ENCODE measurements around the gene KPNA2. TPM values are rescaled to one million over a fixed set of nuclear protein-coding genes. Genes with fewer than 3 reads are reported as not detected.

The KPNA2 gene
- total RNA-seq, 4 donors from 2014 or later: 7.1 to 68.9 (median 39.2) TPM

DNA sequence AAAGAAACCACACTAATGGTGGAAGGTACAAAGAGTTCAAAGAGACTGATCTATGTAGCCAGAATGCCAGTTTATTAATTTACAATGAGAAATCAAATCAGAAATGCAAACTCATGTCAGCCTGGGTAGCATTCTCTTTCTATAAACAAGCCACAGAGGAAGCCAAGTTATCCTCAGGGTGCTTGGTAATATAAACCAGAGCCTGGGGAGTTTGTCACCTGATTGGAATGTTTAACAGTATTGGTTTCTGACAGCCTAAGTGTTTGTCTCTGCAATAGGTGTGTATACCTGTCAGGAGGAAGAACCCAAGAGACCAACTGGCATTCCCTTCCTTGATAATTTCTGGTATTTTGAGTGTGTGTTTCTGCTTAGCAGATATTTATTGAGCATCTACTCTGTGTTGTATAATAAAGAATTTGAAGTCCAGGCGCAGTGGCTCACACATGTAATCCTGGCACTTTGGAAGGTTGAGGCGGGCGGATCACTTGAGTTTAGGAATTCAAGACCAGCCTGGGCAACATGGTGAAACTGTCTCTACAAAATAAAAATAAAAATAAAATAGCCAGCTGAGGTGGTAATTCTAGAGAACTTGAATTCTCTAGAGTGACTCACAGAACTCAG is 36.1 kb upstream of the KPNA2 start:
- no peaks in the 10 kb centered on the region for H3K36me3 ChIP-seq
- H3K4me3 ChIP-seq: no peak overlapping the region
- no peak overlapping the region for H3K27ac ChIP-seq
- no peak for DNase-seq
- intact Hi-C loops (cut with DNase I; ENCODE audit: low total_unique reads): no loop called here
- no peaks in the 10 kb centered on the region for H3K9me3 ChIP-seq
- TF ChIP-seq, protein P1, sequence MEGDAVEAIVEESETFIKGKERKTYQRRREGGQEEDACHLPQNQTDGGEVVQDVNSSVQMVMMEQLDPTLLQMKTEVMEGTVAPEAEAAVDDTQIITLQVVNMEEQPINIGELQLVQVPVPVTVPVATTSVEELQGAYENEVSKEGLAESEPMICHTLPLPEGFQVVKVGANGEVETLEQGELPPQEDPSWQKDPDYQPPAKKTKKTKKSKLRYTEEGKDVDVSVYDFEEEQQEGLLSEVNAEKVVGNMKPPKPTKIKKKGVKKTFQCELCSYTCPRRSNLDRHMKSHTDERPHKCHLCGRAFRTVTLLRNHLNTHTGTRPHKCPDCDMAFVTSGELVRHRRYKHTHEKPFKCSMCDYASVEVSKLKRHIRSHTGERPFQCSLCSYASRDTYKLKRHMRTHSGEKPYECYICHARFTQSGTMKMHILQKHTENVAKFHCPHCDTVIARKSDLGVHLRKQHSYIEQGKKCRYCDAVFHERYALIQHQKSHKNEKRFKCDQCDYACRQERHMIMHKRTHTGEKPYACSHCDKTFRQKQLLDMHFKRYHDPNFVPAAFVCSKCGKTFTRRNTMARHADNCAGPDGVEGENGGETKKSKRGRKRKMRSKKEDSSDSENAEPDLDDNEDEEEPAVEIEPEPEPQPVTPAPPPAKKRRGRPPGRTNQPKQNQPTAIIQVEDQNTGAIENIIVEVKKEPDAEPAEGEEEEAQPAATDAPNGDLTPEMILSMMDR (IDR thresholded peaks at IDR 0.05): no peak
- no peak for TF ChIP-seq POLR2A (IDR thresholded peaks at IDR 0.05)
- peaks cover 0 to 6% of the 10 kb centered on the region in 2 donors for H3K4me1 ChIP-seq
- no peaks in the 10 kb centered on the region for H3K27me3 ChIP-seq

DNA sequence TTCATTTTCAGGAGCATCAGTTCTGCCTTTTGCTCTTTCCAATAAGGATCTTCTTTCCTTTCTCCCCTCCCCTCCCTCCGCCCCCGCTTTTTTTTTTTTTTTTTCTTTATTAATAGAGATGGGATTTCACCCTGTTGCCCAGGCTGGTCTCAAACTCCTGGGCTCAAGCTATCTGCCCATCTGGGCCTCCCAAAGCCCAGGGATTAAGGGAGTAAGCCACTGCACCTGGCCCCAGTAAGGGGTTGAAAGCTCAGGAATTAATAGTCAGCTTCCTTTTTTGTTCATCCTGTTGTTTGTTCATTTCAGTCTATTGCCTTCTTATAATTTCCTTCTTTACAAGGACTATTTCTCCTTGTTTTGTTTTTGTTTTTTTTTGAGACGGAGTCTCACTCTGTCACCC is 31.3 kb upstream of the KPNA2 start:
- H3K27me3 ChIP-seq: no peaks in the 10 kb centered on the region
- H3K27ac ChIP-seq: no peak overlapping the region
- DNase-seq: no peak
- H3K9me3 ChIP-seq: no peaks in the 10 kb centered on the region
- no peaks in the 10 kb centered on the region for H3K4me1 ChIP-seq
- no peak for TF ChIP-seq POLR2A (IDR thresholded peaks at IDR 0.05)
- TF ChIP-seq, protein P1 (IDR thresholded peaks at IDR 0.05): no peak
- intact Hi-C loops (cut with DNase I; ENCODE audit: low total_unique reads): no loop called here
- H3K4me3 ChIP-seq: no peak overlapping the region
- no peaks in the 10 kb centered on the region for H3K36me3 ChIP-seq

DNA sequence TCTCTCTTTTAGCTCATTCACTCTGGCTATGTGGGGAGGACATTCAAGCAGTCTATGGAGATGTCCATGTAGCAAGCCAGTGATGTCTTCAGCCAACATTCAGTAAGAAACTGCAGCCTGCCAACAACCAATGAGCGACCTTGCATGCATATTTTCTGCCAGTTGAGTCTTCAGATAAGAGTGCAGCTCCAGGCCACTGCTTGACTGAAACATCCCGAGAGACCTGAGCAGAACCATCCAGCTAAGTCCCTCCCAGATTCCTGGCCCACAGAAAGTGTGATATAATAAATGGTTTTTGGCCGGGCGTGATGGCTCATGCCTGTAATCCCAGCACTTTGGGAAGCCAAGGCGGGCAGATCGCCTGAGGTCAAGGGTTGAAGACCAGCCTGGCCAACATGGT is 28.7 kb upstream of the KPNA2 start:
- H3K36me3 ChIP-seq: no peaks in the 10 kb centered on the region
- no peaks in the 10 kb centered on the region for H3K9me3 ChIP-seq
- H3K27me3 ChIP-seq: no peaks in the 10 kb centered on the region
- intact Hi-C loops (cut with DNase I; ENCODE audit: low total_unique reads): no loop called here
- H3K4me1 ChIP-seq: no peaks in the 10 kb centered on the region
- no peak overlapping the region for H3K4me3 ChIP-seq
- no peak for DNase-seq
- TF ChIP-seq POLR2A (IDR thresholded peaks at IDR 0.05): no peak
- TF ChIP-seq, protein P1 (IDR thresholded peaks at IDR 0.05): no peak
- H3K27ac ChIP-seq: no peak overlapping the region

DNA sequence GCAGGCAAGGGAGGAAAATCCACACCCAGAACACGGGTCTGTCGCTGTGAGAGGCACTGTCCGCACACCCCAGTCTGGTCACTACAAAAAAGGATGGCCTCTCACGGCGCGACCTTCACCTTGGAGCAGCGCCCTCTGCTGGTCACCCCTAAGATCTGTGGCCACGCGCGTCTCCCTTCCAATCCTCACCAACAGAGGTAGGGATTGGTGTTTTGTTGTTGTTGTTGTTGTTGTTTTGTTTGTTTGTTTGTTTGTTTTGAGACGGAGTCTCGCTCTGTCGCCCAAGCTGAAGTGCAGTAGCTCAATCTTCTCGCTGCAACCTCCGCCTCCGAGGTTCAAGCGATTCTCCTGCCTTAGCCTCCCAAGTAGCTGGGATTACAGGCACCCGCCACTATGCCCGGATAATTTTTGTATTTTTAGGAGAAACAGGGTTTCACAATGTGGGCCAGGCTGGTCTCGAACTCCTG is 24.3 kb upstream of the KPNA2 start:
- H3K4me3 ChIP-seq: no peak overlapping the region
- no peaks in the 10 kb centered on the region for H3K36me3 ChIP-seq
- H3K9me3 ChIP-seq: no peaks in the 10 kb centered on the region
- TF ChIP-seq POLR2A (IDR thresholded peaks at IDR 0.05): no peak
- TF ChIP-seq, protein P1 (IDR thresholded peaks at IDR 0.05): peak; percentile 50 to 60 (median 55)
- H3K27ac ChIP-seq: no peak overlapping the region
- H3K27me3 ChIP-seq: no peaks in the 10 kb centered on the region
- peak in 1 of 2 donors; percentile 36 for DNase-seq
- intact Hi-C loops (cut with DNase I; ENCODE audit: low total_unique reads): no loop called here
- no peaks in the 10 kb centered on the region for H3K4me1 ChIP-seq

DNA sequence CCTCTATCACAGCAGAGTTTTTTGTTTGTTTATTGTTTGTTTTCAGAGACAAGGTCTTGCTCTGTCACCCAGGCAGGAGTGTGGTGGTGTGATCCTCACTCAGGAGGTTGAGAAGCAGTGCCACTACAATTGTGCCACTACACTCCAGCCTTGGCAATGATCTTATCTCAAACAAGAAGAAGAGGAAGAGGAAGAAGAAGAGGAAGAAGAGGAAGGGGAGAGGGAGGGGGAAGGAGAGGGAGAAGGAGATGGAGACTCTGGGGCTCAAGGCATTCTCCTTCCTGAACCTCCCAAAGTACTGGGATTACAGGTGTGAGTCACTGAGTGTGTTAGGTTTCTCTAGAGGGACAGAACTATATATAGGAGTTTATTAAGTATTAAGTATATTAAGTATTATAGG is 22.1 kb upstream of the KPNA2 start:
- no peak overlapping the region for H3K27ac ChIP-seq
- no peaks in the 10 kb centered on the region for H3K9me3 ChIP-seq
- no peak overlapping the region for H3K4me3 ChIP-seq
- TF ChIP-seq, protein P1 (IDR thresholded peaks at IDR 0.05): no peak
- no peak for TF ChIP-seq POLR2A (IDR thresholded peaks at IDR 0.05)
- no peaks in the 10 kb centered on the region for H3K4me1 ChIP-seq
- no peaks in the 10 kb centered on the region for H3K27me3 ChIP-seq
- no peak for DNase-seq
- intact Hi-C loops (cut with DNase I; ENCODE audit: low total_unique reads): no loop called here
- H3K36me3 ChIP-seq: no peaks in the 10 kb centered on the region

Measured in uterus (tissue), 4 donors.